Measurements from ENCODE around the gene SUV39H2. TPM values are rescaled to one million over a fixed set of nuclear protein-coding genes. Genes with fewer than 3 reads are reported as not detected.

Gene SUV39H2
- 9.2 and 16.1 TPM in 2 replicates for total RNA-seq

GRCh38 chr10:14878266-14879123 lies at the start of gene SUV39H2:
Gene SUV39H2 (plus strand): TSS chr10:14878866. CDS start chr10:14878889, 23 bp downstream.

GRCh38 chr10:14837757-14838581 lies 40.7 kb upstream of the SUV39H2 start, which contains the start of the genes CDNF, HSPA14 and MSANTD7:
Gene CDNF (minus strand): TSS chr10:14838037. CDS start chr10:14837946, 91 bp downstream.
Gene HSPA14 (plus strand): TSS chr10:14838306. CDS start chr10:14838403, 97 bp downstream.
Gene MSANTD7 (plus strand): TSS chr10:14838306. CDS start chr10:14842285, 3,979 bp downstream.

Other genes with a start within 250 kb of the SUV39H2 start
- 11.1 and 14.3 TPM in 2 replicates for gene FAM107B, start 104.0 kb upstream of the SUV39H2 start, total RNA-seq
- gene CDNF, start 40.8 kb upstream of the SUV39H2 start, total RNA-seq, result 0.51 and 0.59 TPM in 2 replicates
- 11.6 and 13.7 TPM in 2 replicates for gene HSPA14, start 40.6 kb upstream of the SUV39H2 start, total RNA-seq
- gene MSANTD7, start 40.6 kb upstream of the SUV39H2 start, total RNA-seq, result 16.9 and 17.8 TPM in 2 replicates
- gene DCLRE1C, start 75.2 kb downstream of the SUV39H2 start, total RNA-seq, result 8.0 and 8.2 TPM in 2 replicates
- gene MEIG1, start 80.5 kb downstream of the SUV39H2 start, total RNA-seq, result not detected in 2 replicates
- 0.30 and 0.65 TPM in 2 replicates for gene OLAH, start 165.1 kb downstream of the SUV39H2 start, total RNA-seq
- gene ACBD7, start 209.9 kb downstream of the SUV39H2 start, total RNA-seq, result 0.28 and 0.30 TPM in 2 replicates
- 10.1 and 11.4 TPM in 2 replicates for gene RPP38, start 218.5 kb downstream of the SUV39H2 start, total RNA-seq